Neuronal stem cell (in vitro differentiated cells): ENCODE measurements around the gene ELN.
A peak's percentile ranks its signal among the peaks of the same experiment; 100 is the strongest.

Experiments
- DNase-seq: peaks from one replicate; pipeline ENCODE4 v3.0.0-alpha.2; 2013; ENCODE audit warnings: low spot score
- H2AFZ ChIP-seq: one replicate; pipeline ENCODE4 v1.6.1; 2013; ENCODE audit warnings: mild to moderate bottlenecking, low read length, inconsistent platforms
- H2AK5ac ChIP-seq: 2 replicates; pipeline ENCODE4 v1.6.1; 2013; ENCODE audit warnings: low read depth, mild to moderate bottlenecking, inconsistent platforms, low read length, moderate library complexity, mixed read lengths
- H2BK120ac ChIP-seq: 2 replicates; pipeline ENCODE4 v1.6.1; 2013; ENCODE audit warnings: low read depth, mild to moderate bottlenecking, inconsistent platforms, low read length, moderate library complexity, mixed read lengths
- H2BK12ac ChIP-seq: one replicate; pipeline ENCODE4 v1.6.1; 2013; ENCODE audit warnings: low read length, inconsistent platforms
- H2BK15ac ChIP-seq: 2 replicates; pipeline ENCODE4 v1.6.1; 2013; ENCODE audit warnings: mild to moderate bottlenecking, low read length, inconsistent platforms, mixed read lengths
- H2BK5ac ChIP-seq: one replicate; pipeline ENCODE4 v1.6.1; 2013; ENCODE audit warnings: inconsistent platforms, mild to moderate bottlenecking, low read length, moderate library complexity
- H3K14ac ChIP-seq: one replicate; pipeline ENCODE4 v1.6.1; 2013; ENCODE audit warnings: low read length, inconsistent platforms
- H3K18ac ChIP-seq: 2 replicates; pipeline ENCODE4 v1.6.1; 2013; ENCODE audit warnings: low read length, inconsistent platforms
- H3K23ac ChIP-seq: 2 replicates; pipeline ENCODE4 v1.6.1; 2013; ENCODE audit warnings: low read depth, mild to moderate bottlenecking, mixed read lengths, low read length, inconsistent platforms; ENCODE audit not compliant: poor library complexity
- H3K27ac ChIP-seq: replicated peaks from 3 replicates; pipeline ENCODE4 v1.5.1; 2013; ENCODE audit warnings: low read length, inconsistent platforms
- H3K27me3 ChIP-seq, 3 experiments: 2 replicates each; pipeline ENCODE4 v1.6.1; 2013; ENCODE audit warnings: low read length in 3 of 3, mild to moderate bottlenecking in 2 of 3, inconsistent platforms in 1 of 3, low read depth in 1 of 3, mixed read lengths in 1 of 3, moderate library complexity in 1 of 3; ENCODE audit not compliant: control insufficient read depth in 3 of 3, insufficient read depth in 3 of 3
- H3K36me3 ChIP-seq, 2 donors: replicated peaks in 1 of 2; 2 replicates each; pipeline ENCODE4 v1.6.1; 2013; ENCODE audit warnings: low read length in 2 of 2; ENCODE audit not compliant: control insufficient read depth in 2 of 2, insufficient read depth in 2 of 2
- H3K4ac ChIP-seq: 2 replicates; pipeline ENCODE4 v1.6.1; 2013; ENCODE audit warnings: inconsistent platforms, mild to moderate bottlenecking, low read length, moderate library complexity
- H3K4me1 ChIP-seq, 2 donors: 1 replicate in 1 of 2; 2 replicates in 1 of 2; pipeline ENCODE4 v1.6.1; 2013; ENCODE audit warnings: low read length in 2 of 2, low read depth in 1 of 2; ENCODE audit not compliant: control insufficient read depth in 2 of 2, insufficient read depth in 1 of 2
- H3K4me2 ChIP-seq: one replicate; pipeline ENCODE4 v1.6.1; 2013; ENCODE audit warnings: mild to moderate bottlenecking, low read length, inconsistent platforms; ENCODE audit not compliant: insufficient read depth, poor library complexity, severe bottlenecking
- H3K4me3 ChIP-seq, 2 donors: 2 replicates each; pipeline ENCODE4 v1.5.1; 2013; ENCODE audit warnings: low read length in 2 of 2, mild to moderate bottlenecking in 2 of 2, inconsistent platforms in 1 of 2, moderate library complexity in 1 of 2
- H3K79me1 ChIP-seq: one replicate; pipeline ENCODE4 v1.6.1; 2013; ENCODE audit warnings: low read depth, mild to moderate bottlenecking, inconsistent platforms, low read length, moderate library complexity
- H3K9ac ChIP-seq: one replicate; pipeline ENCODE4 v1.6.1; 2013; ENCODE audit warnings: mild to moderate bottlenecking, low read depth, low read length, inconsistent platforms; ENCODE audit not compliant: poor library complexity
- H3K9me3 ChIP-seq, 2 donors: replicated peaks in 1 of 2; 2 replicates each; pipeline versions ENCODE3 to v1.6.1; 2013; ENCODE audit warnings: low read length in 2 of 2, mild to moderate bottlenecking in 2 of 2, inconsistent platforms in 1 of 2, low read depth in 1 of 2, mixed read lengths in 1 of 2, moderate library complexity in 1 of 2; ENCODE audit not compliant: control insufficient read depth in 2 of 2, insufficient read depth in 1 of 2
- H4K8ac ChIP-seq: one replicate; pipeline ENCODE4 v1.6.1; 2013; ENCODE audit warnings: low read depth, mild to moderate bottlenecking, inconsistent platforms, low read length, moderate library complexity
- H4K91ac ChIP-seq: one replicate; pipeline ENCODE4 v1.6.1; 2013; ENCODE audit warnings: low read length, low read depth, mild to moderate bottlenecking, inconsistent platforms; ENCODE audit not compliant: poor library complexity
- WGBS, 2 donors: extraction: QIAGEN DNeasy Blood & Tissue Kit; methylation state at CpG; one replicate each; pipeline ENCODE4 v1.1.7; 2013; ENCODE audit warnings: missing lambda C conversion rate in 2 of 2, mixed read lengths in 1 of 2; ENCODE audit not compliant: insufficient read length in 2 of 2, insufficient replicate concordance in 1 of 2; ENCODE audit errors: extremely low coverage in 2 of 2; 5-methylcytosine and 5-hydroxymethylcytosine counted together

The ELN gene

GRCh38 chr7:74038194-74038961 lies 10.4 kb downstream of the ELN start:
- no peak overlapping the region for H2AFZ ChIP-seq
- H3K18ac ChIP-seq: peak overlapping the region; percentile 60
- H2AK5ac ChIP-seq: no peak overlapping the region
- no peaks in the 10 kb centered on the region for H3K79me1 ChIP-seq
- H3K27ac ChIP-seq: no peak overlapping the region
- H2BK120ac ChIP-seq: peak overlapping the region; percentile 42
- no peak overlapping the region for H3K9ac ChIP-seq
- H4K8ac ChIP-seq: no peak overlapping the region
- H3K4me2 ChIP-seq: no peak overlapping the region
- H3K9me3 ChIP-seq: no peaks in the 10 kb centered on the region
- H3K27me3 ChIP-seq: peaks cover 0 to 8% (median 2%) of the 10 kb centered on the region in 3 experiments
- peak overlapping the region; percentile 19 for H2BK5ac ChIP-seq
- H4K91ac ChIP-seq: no peak overlapping the region
- H3K14ac ChIP-seq: no peak overlapping the region
- no peak overlapping the region for H3K4me3 ChIP-seq
- no peak overlapping the region for H3K4ac ChIP-seq
- no peak overlapping the region for H2BK12ac ChIP-seq
- H3K36me3 ChIP-seq: no peaks in the 10 kb centered on the region
- H3K23ac ChIP-seq: peak overlapping the region; percentile 52
- no peak overlapping the region for H2BK15ac ChIP-seq
- H3K4me1 ChIP-seq: peaks cover 15 to 16% of the 10 kb centered on the region in 2 donors
- DNase-seq: no peak
- no CpG with 5 or more reads among the region's 16 CpGs for WGBS, 2 donors

GRCh38 chr7:74039337-74039736 lies 11.4 kb downstream of the ELN start:
- H3K23ac ChIP-seq: no peak overlapping the region
- no peaks in the 10 kb centered on the region for H3K79me1 ChIP-seq
- no CpG with 5 or more reads among the region's 11 CpGs for WGBS, 2 donors
- H4K91ac ChIP-seq: no peak overlapping the region
- no peak overlapping the region for H2BK15ac ChIP-seq
- no peak overlapping the region for H3K4ac ChIP-seq
- no peaks in the 10 kb centered on the region for H3K36me3 ChIP-seq
- H2BK5ac ChIP-seq: no peak overlapping the region
- peak overlapping the region; percentile 10 for H2AK5ac ChIP-seq
- no peak overlapping the region for H3K27ac ChIP-seq
- H3K9ac ChIP-seq: no peak overlapping the region
- no peak overlapping the region for H4K8ac ChIP-seq
- no peak overlapping the region for H3K4me2 ChIP-seq
- no peak overlapping the region for H3K14ac ChIP-seq
- peak overlapping the region; percentile 29 for H3K18ac ChIP-seq
- peaks cover 0 to 11% (median 2%) of the 10 kb centered on the region in 3 experiments for H3K27me3 ChIP-seq
- H2BK12ac ChIP-seq: no peak overlapping the region
- no peaks in the 10 kb centered on the region for H3K9me3 ChIP-seq
- H3K4me1 ChIP-seq: peaks cover 11 to 12% of the 10 kb centered on the region in 2 donors
- H3K4me3 ChIP-seq: no peak overlapping the region
- H2BK120ac ChIP-seq: peak overlapping the region; percentile 10
- no peak overlapping the region for H2AFZ ChIP-seq
- DNase-seq: no peak

- no peak overlapping the region for H3K9ac ChIP-seq
- H2AK5ac ChIP-seq: no peak overlapping the region
- H3K27me3 ChIP-seq: peaks cover 0 to 19% (median 2%) of the 10 kb centered on the region in 3 experiments
- no peaks in the 10 kb centered on the region for H3K79me1 ChIP-seq
- peak overlapping the region; percentile 41 for H2AFZ ChIP-seq
- peaks cover 13% of the 10 kb centered on the region in 2 donors for H3K4me1 ChIP-seq
- no peaks in the 10 kb centered on the region for H3K36me3 ChIP-seq
- H4K8ac ChIP-seq: no peak overlapping the region
- H2BK5ac ChIP-seq: no peak overlapping the region
- peak overlapping the region; percentile 14 for H2BK15ac ChIP-seq
- H3K4me3 ChIP-seq: no peak overlapping the region
- no peak overlapping the region for H3K23ac ChIP-seq
- no peak overlapping the region for H3K4ac ChIP-seq
- no peak overlapping the region for H4K91ac ChIP-seq
- peak overlapping the region; percentile 11 for H3K18ac ChIP-seq
- no CpG with 5 or more reads among the region's 13 CpGs for WGBS, 2 donors
- no peak overlapping the region for H2BK12ac ChIP-seq
- H3K4me2 ChIP-seq: no peak overlapping the region
- DNase-seq: no peak
- H3K9me3 ChIP-seq: no peaks in the 10 kb centered on the region
- no peak overlapping the region for H3K14ac ChIP-seq
- no peak overlapping the region for H3K27ac ChIP-seq
- H2BK120ac ChIP-seq: no peak overlapping the region
Observed at GRCh38 chr7:74040101-74040790, 12.3 kb downstream of the ELN start.

- Histone ChIP-seq H3K4me1 (peaks cover 13% of the 10 kb centered on the region in 2 donors), H2BK120ac (no peak overlapping the region), H2BK12ac (no peak overlapping the region), H4K8ac (no peak overlapping the region), H3K23ac (no peak overlapping the region), H3K4me3 (no peak overlapping the region), H2AFZ (no peak overlapping the region), H3K9me3 (no peaks in the 10 kb centered on the region), H3K36me3 (no peaks in the 10 kb centered on the region), H3K27me3 (peaks cover 0 to 19% (median 2%) of the 10 kb centered on the region in 3 experiments), H3K18ac (no peak overlapping the region), H2BK5ac (no peak overlapping the region), H3K4me2 (no peak overlapping the region), H4K91ac (no peak overlapping the region), H3K14ac (no peak overlapping the region), H3K4ac (no peak overlapping the region), H2AK5ac (no peak overlapping the region), H3K9ac (no peak overlapping the region), H2BK15ac (peak overlapping the region; percentile 14), H3K27ac (no peak overlapping the region), H3K79me1 (no peaks in the 10 kb centered on the region)
- WGBS, 2 donors: no CpG with 5 or more reads among the region's 12 CpGs
- DNase-seq: no peak
Observed at GRCh38 chr7:74040791-74041520, 13.0 kb downstream of the ELN start.
